GM18505 (cell line): ENCODE data around the gene DSCAM.
"Not testable (repeated sequence)": the region's sequence is repeated elsewhere in the genome, so short reads cannot be mapped to it uniquely, and the experiment has no call there.

Experiments
- ATAC-seq: cut with Tn5 transposase; IDR thresholded peaks from one replicate; pipeline ENCODE4 v1.9.1; 2021; ENCODE audit not compliant: unreplicated experiment
- POLR2A ChIP-seq: IDR thresholded peaks from 4 replicates; pipeline ENCODE4 v1.6.1; 2011; ENCODE audit warnings: borderline replicate concordance; ENCODE audit not compliant: insufficient read depth, insufficient read length; ENCODE audit errors: extremely low read depth

The DSCAM gene

GRCh38 chr21:40049031-40049930, 797.7 kb downstream of the DSCAM start:
- TF ChIP-seq POLR2A, result no peak
- ATAC-seq, result no peak

GRCh38 chr21:40047993-40048730, 798.8 kb downstream of the DSCAM start:
- no peak for ATAC-seq
- no peak for TF ChIP-seq POLR2A

- no peak for TF ChIP-seq POLR2A
- no peak for ATAC-seq
These were observed 799.7 kb downstream of the DSCAM start for GRCh38 chr21:40047211-40047610.

GRCh38 chr21:40043866-40044265, 803.1 kb downstream of the DSCAM start:
- no peak for ATAC-seq
- no peak for TF ChIP-seq POLR2A

- no peak for TF ChIP-seq POLR2A
- no peak for ATAC-seq
These were observed 803.5 kb downstream of the DSCAM start for GRCh38 chr21:40043423-40043822.

GRCh38 chr21:40041446-40041845, 805.5 kb downstream of the DSCAM start:
- ATAC-seq, result no peak
- TF ChIP-seq POLR2A, result no peak

- not testable (repeated sequence) for ATAC-seq
These were observed 813.7 kb downstream of the DSCAM start for GRCh38 chr21:40033156-40033782.

- no peak for ATAC-seq
- TF ChIP-seq POLR2A, result no peak
These were observed 817.1 kb downstream of the DSCAM start for GRCh38 chr21:40029888-40030287.

- not testable (repeated sequence) for ATAC-seq
These were observed 818.6 kb downstream of the DSCAM start for GRCh38 chr21:40028393-40028792.

GRCh38 chr21:40021558-40022351, 825.2 kb downstream of the DSCAM start:
- ATAC-seq, result no peak
- no peak for TF ChIP-seq POLR2A

- TF ChIP-seq POLR2A, result no peak
- no peak for ATAC-seq
These were observed 826.3 kb downstream of the DSCAM start for GRCh38 chr21:40020651-40021050.

- ATAC-seq, result no peak
- TF ChIP-seq POLR2A, result no peak
These were observed 828.0 kb downstream of the DSCAM start for GRCh38 chr21:40018871-40019475.

GRCh38 chr21:40016667-40017066, 830.3 kb downstream of the DSCAM start:
- no peak for ATAC-seq
- TF ChIP-seq POLR2A, result no peak

- no peak for ATAC-seq
- TF ChIP-seq POLR2A, result no peak
These were observed 830.7 kb downstream of the DSCAM start for GRCh38 chr21:40016234-40016633.
